Hepatocyte (in vitro differentiated cells): ENCODE results near the gene CFD.

Experiments
- EZH2phosphoT487 ChIP-seq: fragments of 200-600 bp; sonication (generic); IDR thresholded peaks from one replicate; pipeline ENCODE4 v1.6.1; 2018; ENCODE audit warnings: antibody characterized with exemption, mild to moderate bottlenecking, low read depth, moderate library complexity; ENCODE audit not compliant: unreplicated experiment, severe bottlenecking
- TF ChIP-seq, protein P1 (sequence below): fragments of 200-600 bp; sonication (generic); IDR thresholded peaks from 2 replicates; pipeline ENCODE4 v1.5.1; 2016; ENCODE audit warnings: antibody characterized with exemption, mild to moderate bottlenecking; ENCODE audit not compliant: poor library complexity

DNA sequence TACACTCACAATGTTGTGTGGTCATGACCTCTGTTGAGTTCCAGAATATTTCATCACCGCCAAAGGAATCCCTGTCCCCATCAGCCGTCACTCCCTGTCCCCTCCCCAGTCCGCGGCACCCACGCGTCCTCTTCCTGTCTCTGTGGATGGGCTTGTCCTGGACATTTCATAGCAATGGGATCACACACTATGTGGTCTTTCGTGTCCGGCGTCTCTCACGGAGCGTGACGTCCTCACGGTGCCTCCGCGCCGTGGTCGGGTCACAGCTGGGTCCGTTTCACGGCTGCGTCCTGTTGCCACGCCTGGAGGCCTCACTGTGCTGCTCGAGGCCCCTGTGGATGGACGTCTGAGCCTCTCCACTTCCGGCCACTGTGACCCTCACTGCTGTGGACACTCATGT is 25.2 kb upstream of the CFD start:
- TF ChIP-seq, protein P1, sequence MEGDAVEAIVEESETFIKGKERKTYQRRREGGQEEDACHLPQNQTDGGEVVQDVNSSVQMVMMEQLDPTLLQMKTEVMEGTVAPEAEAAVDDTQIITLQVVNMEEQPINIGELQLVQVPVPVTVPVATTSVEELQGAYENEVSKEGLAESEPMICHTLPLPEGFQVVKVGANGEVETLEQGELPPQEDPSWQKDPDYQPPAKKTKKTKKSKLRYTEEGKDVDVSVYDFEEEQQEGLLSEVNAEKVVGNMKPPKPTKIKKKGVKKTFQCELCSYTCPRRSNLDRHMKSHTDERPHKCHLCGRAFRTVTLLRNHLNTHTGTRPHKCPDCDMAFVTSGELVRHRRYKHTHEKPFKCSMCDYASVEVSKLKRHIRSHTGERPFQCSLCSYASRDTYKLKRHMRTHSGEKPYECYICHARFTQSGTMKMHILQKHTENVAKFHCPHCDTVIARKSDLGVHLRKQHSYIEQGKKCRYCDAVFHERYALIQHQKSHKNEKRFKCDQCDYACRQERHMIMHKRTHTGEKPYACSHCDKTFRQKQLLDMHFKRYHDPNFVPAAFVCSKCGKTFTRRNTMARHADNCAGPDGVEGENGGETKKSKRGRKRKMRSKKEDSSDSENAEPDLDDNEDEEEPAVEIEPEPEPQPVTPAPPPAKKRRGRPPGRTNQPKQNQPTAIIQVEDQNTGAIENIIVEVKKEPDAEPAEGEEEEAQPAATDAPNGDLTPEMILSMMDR: no peak
- no peak for TF ChIP-seq EZH2phosphoT487
